SK-N-SH treated with all-trans-retinoic acid at 6 μM for 48 hours (cell line): ENCODE data around the gene CYTH3.

Experiments
- ATAC-seq: fragments of 200-7000 bp; cut with Tn5 transposase; 3 replicates; pipeline ENCODE4 v1.9.1; 2020; ENCODE audit warnings: mild to moderate bottlenecking, moderate library complexity
- ARNTL ChIP-seq: fragments of 450-650 bp; formaldehyde crosslinking; IDR thresholded peaks from 2 replicates; pipeline ENCODE4 v1.5.0; 2020; ENCODE audit warnings: low read depth, mild to moderate bottlenecking, moderate library complexity, borderline replicate concordance
- ESRRG ChIP-seq: fragments of 250-450 bp; sonication (Bioruptor Pico); IDR thresholded peaks from 2 replicates; pipeline ENCODE4 v1.6.1; 2021; ENCODE audit warnings: mild to moderate bottlenecking
- GLIS3 ChIP-seq: fragments of 250-450 bp; sonication (Bioruptor Pico); IDR thresholded peaks from 2 replicates; pipeline ENCODE4 v1.5.0; 2020; ENCODE audit warnings: mild to moderate bottlenecking, moderate library complexity
- ISL1 ChIP-seq: fragments of 250-450 bp; sonication (Bioruptor Pico); IDR thresholded peaks from 2 replicates; pipeline ENCODE4 v2.1.2; 2022; ENCODE audit warnings: mild to moderate bottlenecking, moderate library complexity
- OSR1 ChIP-seq: fragments of 250-450 bp; sonication (Bioruptor Pico); IDR thresholded peaks from 2 replicates; pipeline ENCODE4 v1.8.0; 2022; ENCODE audit warnings: moderate library complexity, mild to moderate bottlenecking, inconsistent platforms
- PPARA ChIP-seq: fragments of 250-450 bp; sonication (Bioruptor Pico); IDR thresholded peaks from 2 replicates; pipeline ENCODE4 v1.5.0; 2020; ENCODE audit warnings: mild to moderate bottlenecking, borderline replicate concordance
- RARB ChIP-seq: fragments of 250-450 bp; sonication (Bioruptor Pico); IDR thresholded peaks from 2 replicates; pipeline ENCODE4 v1.8.0; 2021; ENCODE audit warnings: mild to moderate bottlenecking, moderate library complexity
- SNAI2 ChIP-seq: fragments of 250-450 bp; sonication (Bioruptor Pico); IDR thresholded peaks from 2 replicates; pipeline ENCODE4 v1.5.0; 2020; ENCODE audit warnings: mild to moderate bottlenecking, moderate library complexity
- TCF4 ChIP-seq: fragments of 250-450 bp; sonication (Bioruptor Pico); IDR thresholded peaks from 2 replicates; pipeline ENCODE4 v1.8.0; 2021; ENCODE audit warnings: mild to moderate bottlenecking, moderate library complexity, borderline replicate concordance
- TOX ChIP-seq: fragments of 250-450 bp; sonication (Bioruptor Pico); IDR thresholded peaks from 2 replicates; pipeline ENCODE4 v1.8.0; 2021; ENCODE audit warnings: mild to moderate bottlenecking, moderate library complexity, borderline replicate concordance
- ZC3H10 ChIP-seq: fragments of 250-450 bp; sonication (Bioruptor Pico); IDR thresholded peaks from 2 replicates; pipeline ENCODE4 v1.5.1; 2021; ENCODE audit warnings: mild to moderate bottlenecking, moderate library complexity
- ZFP3 ChIP-seq: fragments of 250-450 bp; sonication (Bioruptor Pico); IDR thresholded peaks from 2 replicates; pipeline ENCODE4 v1.5.0; 2020; ENCODE audit warnings: mild to moderate bottlenecking, moderate library complexity
- ZNF565 ChIP-seq: fragments of 450-650 bp; formaldehyde crosslinking; conservative IDR thresholded peaks from 2 replicates; pipeline ENCODE4 v1.5.0; 2020; ENCODE audit warnings: low read depth, mild to moderate bottlenecking, moderate library complexity
- ZNF70 ChIP-seq: fragments of 450-650 bp; formaldehyde crosslinking; IDR thresholded peaks from 2 replicates; pipeline ENCODE4 v1.5.0; 2020; ENCODE audit warnings: mild to moderate bottlenecking, moderate library complexity
- ZNF8 ChIP-seq: fragments of 450-650 bp; formaldehyde crosslinking; IDR thresholded peaks from 2 replicates; pipeline ENCODE4 v1.5.0; 2020; ENCODE audit warnings: mild to moderate bottlenecking, moderate library complexity
- TF ChIP-seq, protein P1 (sequence below): fragments of 250-450 bp; sonication (Bioruptor Pico); IDR thresholded peaks from 2 replicates; pipeline ENCODE4 v1.5.1; 2021; ENCODE audit warnings: mild to moderate bottlenecking, moderate library complexity
- TF ChIP-seq, protein P2 (sequence below): fragments of 250-450 bp; sonication (Bioruptor Pico); IDR thresholded peaks from 2 replicates; pipeline ENCODE4 v1.5.0; 2020; ENCODE audit warnings: mild to moderate bottlenecking, moderate library complexity
- TF ChIP-seq, protein P3 (sequence below): fragments of 250-450 bp; sonication (Bioruptor Pico); IDR thresholded peaks from 2 replicates; pipeline ENCODE4 v1.5.1; 2020; ENCODE audit warnings: low read depth, mild to moderate bottlenecking, moderate library complexity
- TF ChIP-seq, protein P4 (sequence below): fragments of 250-450 bp; sonication (Bioruptor Pico); IDR thresholded peaks from 2 replicates; pipeline ENCODE4 v1.8.0; 2020; ENCODE audit warnings: mild to moderate bottlenecking, moderate library complexity, borderline replicate concordance

CYTH3 gene

DNA sequence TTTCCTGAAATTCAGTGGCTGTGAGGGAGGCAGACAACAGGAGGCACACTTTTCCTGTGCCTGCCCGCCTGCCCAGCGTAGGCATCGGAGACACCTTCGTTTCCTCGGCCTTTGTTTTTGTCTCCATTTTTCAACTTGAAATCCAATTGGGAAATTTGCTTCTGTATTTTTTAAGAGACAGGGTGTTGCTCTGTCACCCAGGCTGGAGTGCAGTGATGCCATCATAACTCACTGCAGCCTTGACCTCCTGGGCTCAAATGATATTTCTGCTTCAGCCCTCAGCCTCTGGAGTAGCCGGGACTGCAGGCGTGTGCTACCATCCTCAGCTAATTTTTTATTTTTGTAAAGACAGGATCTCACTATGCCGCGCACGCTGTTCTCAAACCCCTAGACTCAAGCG, 116.8 kb downstream of the CYTH3 start:
- TF ChIP-seq ESRRG (CRISPR knock-in tag) (no peak), TCF4 (CRISPR knock-in tag) (no peak), ZC3H10 (CRISPR knock-in tag) (no peak), ISL1 (CRISPR knock-in tag) (no peak), ZNF565 (CRISPR knock-in tag) (no peak), ARNTL (CRISPR knock-in tag) (no peak), TOX (no peak), PPARA (no peak)
- TF ChIP-seq, all 23 proteins: peak for 0
- no peak for ATAC-seq

DNA sequence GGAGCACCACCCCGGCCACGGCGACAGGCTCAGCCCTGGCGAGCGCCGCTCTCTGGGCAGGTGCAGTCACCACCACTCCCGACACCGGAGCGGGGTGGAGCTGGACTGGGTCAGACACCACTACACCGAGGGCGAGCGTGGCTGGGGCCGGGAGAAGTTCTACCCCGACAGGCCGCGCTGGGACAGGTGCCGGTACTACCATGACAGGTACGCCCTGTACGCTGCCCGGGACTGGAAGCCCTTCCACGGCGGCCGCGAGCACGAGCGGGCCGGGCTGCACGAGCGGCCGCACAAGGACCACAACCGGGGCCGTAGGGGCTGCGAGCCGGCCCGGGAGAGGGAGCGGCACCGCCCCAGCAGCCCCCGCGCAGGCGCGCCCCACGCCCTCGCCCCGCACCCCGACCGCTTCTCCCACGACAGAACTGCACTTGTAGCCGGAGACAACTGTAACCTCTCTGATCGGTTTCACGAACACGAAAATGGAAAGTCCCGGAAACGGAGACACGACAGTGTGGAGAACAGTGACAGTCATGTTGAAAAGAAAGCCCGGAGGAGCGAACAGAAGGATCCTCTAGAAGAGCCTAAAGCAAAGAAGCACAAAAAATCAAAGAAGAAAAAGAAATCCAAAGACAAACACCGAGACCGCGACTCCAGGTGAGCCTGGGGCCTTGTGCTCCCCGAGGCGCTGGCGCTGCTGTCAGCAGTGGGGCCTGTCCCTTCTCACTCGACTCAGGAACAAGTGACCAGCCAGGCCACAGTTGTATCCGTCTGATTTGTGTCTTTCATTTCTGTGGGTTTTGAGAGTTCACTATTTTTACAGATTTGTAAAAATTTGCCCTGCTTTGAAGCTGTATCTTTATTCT, 117.7 kb downstream of the CYTH3 start:
- ATAC-seq, result no peak

DNA sequence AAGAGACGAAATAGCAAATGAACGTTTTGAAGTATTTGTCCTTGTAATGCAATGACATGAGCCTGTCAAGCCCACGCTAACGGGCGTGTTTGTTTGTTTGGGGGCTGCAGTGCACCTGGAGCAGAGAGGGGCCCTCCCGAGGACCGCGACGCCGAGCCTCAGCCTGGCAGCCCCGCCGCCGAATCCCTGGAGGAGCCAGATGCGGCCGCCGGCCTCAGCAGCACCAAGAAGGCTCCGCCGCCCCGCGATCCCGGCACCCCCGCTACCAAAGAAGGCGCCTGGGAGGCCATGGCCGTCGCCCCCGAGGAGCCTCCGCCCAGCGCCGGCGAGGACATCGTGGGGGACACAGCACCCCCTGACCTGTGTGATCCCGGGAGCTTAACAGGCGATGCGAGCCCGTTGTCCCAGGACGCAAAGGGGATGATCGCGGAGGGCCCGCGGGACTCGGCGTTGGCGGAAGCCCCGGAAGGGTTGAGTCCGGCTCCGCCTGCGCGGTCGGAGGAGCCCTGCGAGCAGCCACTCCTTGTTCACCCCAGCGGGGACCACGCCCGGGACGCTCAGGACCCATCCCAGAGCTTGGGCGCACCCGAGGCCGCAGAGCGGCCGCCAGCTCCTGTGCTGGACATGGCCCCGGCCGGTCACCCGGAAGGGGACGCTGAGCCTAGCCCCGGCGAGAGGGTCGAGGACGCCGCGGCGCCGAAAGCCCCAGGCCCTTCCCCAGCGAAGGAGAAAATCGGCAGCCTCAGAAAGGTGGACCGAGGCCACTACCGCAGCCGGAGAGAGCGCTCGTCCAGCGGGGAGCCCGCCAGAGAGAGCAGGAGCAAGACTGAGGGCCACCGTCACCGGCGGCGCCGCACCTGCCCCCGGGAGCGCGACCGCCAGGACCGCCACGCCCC, 118.5 kb downstream of the CYTH3 start:
- ATAC-seq, result no peak
- TF ChIP-seq ZFP3 (CRISPR knock-in tag) (no peak), ARNTL (CRISPR knock-in tag) (no peak), ISL1 (CRISPR knock-in tag) (no peak), ZNF70 (CRISPR knock-in tag) (no peak), OSR1 (CRISPR knock-in tag) (no peak), GLIS3 (CRISPR knock-in tag) (no peak), ZC3H10 (CRISPR knock-in tag) (no peak), ZNF565 (CRISPR knock-in tag) (no peak), TCF4 (CRISPR knock-in tag) (no peak)
- TF ChIP-seq, protein P1, sequence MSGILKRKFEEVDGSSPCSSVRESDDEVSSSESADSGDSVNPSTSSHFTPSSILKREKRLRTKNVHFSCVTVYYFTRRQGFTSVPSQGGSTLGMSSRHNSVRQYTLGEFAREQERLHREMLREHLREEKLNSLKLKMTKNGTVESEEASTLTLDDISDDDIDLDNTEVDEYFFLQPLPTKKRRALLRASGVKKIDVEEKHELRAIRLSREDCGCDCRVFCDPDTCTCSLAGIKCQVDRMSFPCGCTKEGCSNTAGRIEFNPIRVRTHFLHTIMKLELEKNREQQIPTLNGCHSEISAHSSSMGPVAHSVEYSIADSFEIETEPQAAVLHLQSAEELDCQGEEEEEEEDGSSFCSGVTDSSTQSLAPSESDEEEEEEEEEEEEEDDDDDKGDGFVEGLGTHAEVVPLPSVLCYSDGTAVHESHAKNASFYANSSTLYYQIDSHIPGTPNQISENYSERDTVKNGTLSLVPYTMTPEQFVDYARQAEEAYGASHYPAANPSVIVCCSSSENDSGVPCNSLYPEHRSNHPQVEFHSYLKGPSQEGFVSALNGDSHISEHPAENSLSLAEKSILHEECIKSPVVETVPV (CRISPR knock-in tag), result no peak
- TF ChIP-seq, protein P2, sequence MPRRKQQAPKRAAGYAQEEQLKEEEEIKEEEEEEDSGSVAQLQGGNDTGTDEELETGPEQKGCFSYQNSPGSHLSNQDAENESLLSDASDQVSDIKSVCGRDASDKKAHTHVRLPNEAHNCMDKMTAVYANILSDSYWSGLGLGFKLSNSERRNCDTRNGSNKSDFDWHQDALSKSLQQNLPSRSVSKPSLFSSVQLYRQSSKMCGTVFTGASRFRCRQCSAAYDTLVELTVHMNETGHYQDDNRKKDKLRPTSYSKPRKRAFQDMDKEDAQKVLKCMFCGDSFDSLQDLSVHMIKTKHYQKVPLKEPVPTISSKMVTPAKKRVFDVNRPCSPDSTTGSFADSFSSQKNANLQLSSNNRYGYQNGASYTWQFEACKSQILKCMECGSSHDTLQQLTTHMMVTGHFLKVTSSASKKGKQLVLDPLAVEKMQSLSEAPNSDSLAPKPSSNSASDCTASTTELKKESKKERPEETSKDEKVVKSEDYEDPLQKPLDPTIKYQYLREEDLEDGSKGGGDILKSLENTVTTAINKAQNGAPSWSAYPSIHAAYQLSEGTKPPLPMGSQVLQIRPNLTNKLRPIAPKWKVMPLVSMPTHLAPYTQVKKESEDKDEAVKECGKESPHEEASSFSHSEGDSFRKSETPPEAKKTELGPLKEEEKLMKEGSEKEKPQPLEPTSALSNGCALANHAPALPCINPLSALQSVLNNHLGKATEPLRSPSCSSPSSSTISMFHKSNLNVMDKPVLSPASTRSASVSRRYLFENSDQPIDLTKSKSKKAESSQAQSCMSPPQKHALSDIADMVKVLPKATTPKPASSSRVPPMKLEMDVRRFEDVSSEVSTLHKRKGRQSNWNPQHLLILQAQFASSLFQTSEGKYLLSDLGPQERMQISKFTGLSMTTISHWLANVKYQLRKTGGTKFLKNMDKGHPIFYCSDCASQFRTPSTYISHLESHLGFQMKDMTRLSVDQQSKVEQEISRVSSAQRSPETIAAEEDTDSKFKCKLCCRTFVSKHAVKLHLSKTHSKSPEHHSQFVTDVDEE, result no peak
- TF ChIP-seq, protein P3, sequence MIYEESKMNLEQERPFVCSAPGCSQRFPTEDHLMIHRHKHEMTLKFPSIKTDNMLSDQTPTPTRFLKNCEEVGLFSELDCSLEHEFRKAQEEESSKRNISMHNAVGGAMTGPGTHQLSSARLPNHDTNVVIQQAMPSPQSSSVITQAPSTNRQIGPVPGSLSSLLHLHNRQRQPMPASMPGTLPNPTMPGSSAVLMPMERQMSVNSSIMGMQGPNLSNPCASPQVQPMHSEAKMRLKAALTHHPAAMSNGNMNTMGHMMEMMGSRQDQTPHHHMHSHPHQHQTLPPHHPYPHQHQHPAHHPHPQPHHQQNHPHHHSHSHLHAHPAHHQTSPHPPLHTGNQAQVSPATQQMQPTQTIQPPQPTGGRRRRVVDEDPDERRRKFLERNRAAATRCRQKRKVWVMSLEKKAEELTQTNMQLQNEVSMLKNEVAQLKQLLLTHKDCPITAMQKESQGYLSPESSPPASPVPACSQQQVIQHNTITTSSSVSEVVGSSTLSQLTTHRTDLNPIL (CRISPR knock-in tag), result no peak

More for the DNA sequence above, 117.7 kb downstream of the CYTH3 start:
- TF ChIP-seq, protein P3 (CRISPR knock-in tag), result no peak
- TF ChIP-seq ZNF8 (CRISPR knock-in tag), result no peak
- no peak for TF ChIP-seq SNAI2 (CRISPR knock-in tag)
- TF ChIP-seq ESRRG (CRISPR knock-in tag), result no peak
- no peak for TF ChIP-seq TCF4 (CRISPR knock-in tag)
- no peak for TF ChIP-seq GLIS3 (CRISPR knock-in tag)
- TF ChIP-seq ZNF565 (CRISPR knock-in tag), result no peak
- TF ChIP-seq ZFP3 (CRISPR knock-in tag), result no peak
- no peak for TF ChIP-seq OSR1 (CRISPR knock-in tag)
- no peak for TF ChIP-seq ISL1 (CRISPR knock-in tag)
- TF ChIP-seq ZC3H10 (CRISPR knock-in tag), result no peak
- TF ChIP-seq, protein P4, sequence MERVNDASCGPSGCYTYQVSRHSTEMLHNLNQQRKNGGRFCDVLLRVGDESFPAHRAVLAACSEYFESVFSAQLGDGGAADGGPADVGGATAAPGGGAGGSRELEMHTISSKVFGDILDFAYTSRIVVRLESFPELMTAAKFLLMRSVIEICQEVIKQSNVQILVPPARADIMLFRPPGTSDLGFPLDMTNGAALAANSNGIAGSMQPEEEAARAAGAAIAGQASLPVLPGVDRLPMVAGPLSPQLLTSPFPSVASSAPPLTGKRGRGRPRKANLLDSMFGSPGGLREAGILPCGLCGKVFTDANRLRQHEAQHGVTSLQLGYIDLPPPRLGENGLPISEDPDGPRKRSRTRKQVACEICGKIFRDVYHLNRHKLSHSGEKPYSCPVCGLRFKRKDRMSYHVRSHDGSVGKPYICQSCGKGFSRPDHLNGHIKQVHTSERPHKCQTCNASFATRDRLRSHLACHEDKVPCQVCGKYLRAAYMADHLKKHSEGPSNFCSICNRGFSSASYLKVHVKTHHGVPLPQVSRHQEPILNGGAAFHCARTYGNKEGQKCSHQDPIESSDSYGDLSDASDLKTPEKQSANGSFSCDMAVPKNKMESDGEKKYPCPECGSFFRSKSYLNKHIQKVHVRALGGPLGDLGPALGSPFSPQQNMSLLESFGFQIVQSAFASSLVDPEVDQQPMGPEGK (CRISPR knock-in tag), result no peak
- TF ChIP-seq RARB, result no peak
- TF ChIP-seq, protein P2, result no peak
- no peak for TF ChIP-seq ZNF70 (CRISPR knock-in tag)
